ENCODE data around the gene RHAG.

RHAG gene

DNA sequence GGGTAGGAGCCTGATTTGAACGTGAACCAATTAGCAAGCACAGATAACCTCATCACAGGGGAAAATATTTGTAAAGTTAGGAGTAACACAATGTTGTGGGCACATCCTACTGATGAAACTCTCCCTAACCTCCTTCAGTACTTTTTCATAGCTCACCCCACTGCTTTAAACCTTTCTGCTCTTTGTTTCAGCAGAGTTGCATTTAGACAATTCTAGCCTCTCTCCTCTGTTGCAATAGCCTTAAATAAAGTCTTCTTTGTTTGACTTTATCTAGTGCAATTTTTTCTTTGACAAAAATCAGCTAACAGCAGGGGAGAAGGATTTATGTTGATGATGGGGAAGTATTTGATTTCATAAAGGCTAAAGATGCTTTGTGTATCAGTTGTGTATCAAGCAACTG lies 72.1 kb downstream of the RHAG start:
- DNase-seq (ENCODE audit: low read depth), result no peak

GRCh38 chr6:49563006-49563886 lies 73.4 kb downstream of the RHAG start:
- no peak for DNase-seq (ENCODE audit: low read depth)

GRCh38 chr6:49558238-49558637 lies 78.4 kb downstream of the RHAG start:
- DNase-seq (ENCODE audit: low read depth), result no peak

DNA sequence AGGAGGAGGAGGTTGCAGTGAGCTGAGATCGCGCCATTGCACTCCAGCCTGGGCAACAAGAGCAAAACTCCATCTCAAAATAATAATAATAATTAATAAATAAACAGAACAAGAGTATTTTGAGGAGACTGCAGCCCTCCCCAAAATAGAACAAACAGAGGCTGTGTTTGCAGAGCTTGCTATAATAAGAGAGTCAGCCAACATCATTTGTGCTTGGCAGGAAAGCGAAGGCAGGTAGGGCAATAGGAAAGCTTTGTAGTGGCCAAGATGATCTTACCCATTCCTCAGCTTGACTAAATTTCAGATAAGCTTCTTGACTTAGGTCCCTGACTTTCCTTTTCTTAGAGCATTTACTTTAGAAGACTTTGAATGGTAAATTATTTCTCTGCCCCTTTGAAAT lies 79.5 kb downstream of the RHAG start:
- no peak for DNase-seq (ENCODE audit: low read depth)

DNA sequence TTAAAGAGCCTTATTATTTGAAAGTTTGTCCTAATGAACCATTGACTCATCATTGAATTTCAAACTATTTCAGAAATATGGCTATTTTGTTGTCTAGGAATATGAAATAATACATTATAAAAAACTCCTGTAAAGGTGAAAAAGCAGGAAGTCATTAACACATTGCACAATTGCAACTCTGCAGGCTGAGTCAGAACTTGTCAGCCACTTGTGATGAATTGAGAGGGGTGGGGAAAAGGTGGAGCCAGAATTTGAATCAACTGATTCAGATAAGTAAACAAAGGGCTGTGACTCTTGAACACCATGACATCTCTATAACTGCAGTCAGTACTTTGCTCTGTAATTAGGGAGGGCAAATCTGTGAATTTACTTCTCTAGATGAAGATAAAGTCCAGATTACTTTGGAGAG lies 80.2 kb downstream of the RHAG start:
- no peak for DNase-seq (ENCODE audit: low read depth)

GRCh38 chr6:49555951-49556350 lies 80.7 kb downstream of the RHAG start:
- no peak for DNase-seq (ENCODE audit: low read depth)

Measured in activated T-cell treated with anti-CD3 and anti-CD28 coated beads for 24 hours (primary cell).